HG03571 (cell line): ENCODE measurements around the gene POU2F2.
"Not testable (repeated sequence)": the region's sequence is repeated elsewhere in the genome, so short reads cannot be mapped to it uniquely, and the experiment has no call there.

Experiments used
- ATAC-seq: cut with Tn5 transposase; IDR thresholded peaks from one replicate; pipeline ENCODE4 v1.9.1; 2021; ENCODE audit not compliant: unreplicated experiment

The POU2F2 gene

DNA sequence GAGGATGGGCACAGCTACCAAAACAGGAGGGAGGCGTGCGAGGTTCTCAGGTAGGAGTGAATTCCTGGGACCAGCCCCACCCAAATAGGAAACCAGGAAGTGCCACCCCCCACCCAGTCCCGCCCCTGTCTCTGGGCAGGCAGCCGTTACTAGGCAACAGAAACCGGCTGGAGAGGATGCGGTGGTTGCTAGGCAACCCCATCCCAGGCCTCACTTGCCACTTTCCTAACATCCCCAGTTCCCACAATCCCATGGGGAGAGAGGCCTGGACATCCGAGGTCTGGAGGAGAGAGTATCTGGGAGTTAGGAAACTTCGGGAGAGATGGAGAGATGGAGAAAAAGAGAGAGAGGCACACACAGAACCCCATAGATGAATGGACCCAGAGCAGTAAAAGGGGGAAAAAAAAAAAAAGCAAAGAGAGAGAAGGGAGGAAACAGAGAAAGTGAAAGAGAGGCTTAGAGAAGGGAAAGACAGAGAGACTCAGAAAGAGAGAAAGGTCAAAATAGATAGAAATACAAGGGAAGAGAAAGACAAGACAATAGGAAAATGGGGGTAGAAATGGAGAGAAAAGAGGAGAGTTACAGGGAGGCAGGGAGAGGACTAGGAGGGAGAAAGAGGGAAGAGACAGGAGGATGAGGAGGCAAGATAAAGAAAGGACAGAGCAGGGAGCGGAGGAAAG, 66.0 kb downstream of the POU2F2 start:
- no peak for ATAC-seq

DNA sequence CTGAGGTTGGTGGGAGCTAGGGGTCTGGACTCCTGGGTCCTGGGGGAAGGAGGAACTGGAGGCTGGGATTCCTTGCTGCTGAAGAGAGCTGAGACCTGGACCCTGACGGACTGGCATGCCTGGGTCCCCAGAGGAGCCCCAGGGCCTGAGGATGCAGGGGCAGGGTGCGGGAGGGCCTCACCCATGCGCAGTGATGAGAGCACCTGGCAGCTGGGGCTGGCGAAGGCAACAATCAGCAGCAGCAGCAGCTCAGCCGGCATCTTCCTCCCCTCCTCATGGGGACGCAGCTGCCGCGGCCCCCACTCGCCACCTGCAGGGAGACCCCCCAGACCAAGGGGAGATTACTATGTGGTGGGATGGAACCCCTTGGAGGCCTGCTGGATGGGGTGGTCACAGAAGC, 66.7 kb downstream of the POU2F2 start:
- no peak for ATAC-seq

DNA sequence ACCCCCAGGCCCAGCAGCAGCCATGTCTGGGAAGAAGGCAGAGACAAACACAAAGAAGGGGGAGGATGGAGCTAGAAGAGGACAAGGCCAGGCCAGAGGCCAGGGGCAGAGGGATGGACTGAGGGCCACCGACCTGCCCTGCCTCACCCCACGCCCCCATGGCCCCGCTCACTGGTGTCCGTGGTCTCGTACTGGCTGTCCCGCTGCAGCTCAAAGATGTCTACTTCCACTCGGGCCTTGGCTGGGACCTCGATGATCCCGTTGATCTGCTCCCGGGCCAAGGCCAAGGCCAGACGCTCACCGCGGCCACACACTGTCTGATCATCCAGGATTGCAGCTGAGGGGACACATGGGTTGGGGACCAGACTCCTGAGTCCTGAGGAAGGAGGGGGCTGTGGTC, 67.2 kb downstream of the POU2F2 start:
- no peak for ATAC-seq

DNA sequence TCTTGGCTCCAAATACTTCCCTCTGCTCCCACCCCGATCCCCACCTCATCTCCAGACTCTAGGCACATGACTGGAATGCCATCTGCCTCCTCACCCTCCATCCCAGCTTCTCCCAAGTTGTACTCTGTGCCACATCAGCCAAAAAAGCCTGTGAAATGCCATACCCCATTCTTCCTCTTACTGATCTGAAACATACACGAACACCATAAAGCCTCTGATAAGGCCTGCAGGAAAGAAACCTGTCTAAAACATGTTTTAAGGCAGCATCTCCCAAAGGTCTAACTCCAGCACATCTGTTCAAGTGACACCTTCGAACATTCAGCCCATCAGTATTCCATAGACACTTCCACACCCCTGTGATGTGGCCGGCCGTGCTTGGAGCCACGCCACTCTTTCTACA, 67.8 kb downstream of the POU2F2 start:
- no peak for ATAC-seq

DNA sequence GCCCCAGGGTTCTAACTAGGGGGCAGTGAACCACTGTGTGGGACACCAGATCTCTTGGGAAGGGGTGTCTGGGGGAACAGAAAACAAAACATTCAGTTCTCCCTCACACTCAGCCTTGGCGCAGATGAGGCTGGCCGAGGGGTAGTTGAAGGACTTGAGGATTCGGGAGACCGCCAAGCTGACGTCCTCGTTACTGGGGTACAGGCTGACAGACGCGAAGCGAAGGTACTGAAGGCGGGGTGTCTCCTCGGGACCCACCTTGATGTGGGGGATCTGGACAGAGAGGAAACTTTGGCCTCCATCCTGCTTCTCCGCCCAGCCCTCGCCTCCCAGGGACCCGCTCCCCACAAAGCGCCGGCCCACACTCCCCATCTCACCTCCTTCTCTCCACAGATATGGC, 69.9 kb downstream of the POU2F2 start:
- no peak for ATAC-seq

DNA sequence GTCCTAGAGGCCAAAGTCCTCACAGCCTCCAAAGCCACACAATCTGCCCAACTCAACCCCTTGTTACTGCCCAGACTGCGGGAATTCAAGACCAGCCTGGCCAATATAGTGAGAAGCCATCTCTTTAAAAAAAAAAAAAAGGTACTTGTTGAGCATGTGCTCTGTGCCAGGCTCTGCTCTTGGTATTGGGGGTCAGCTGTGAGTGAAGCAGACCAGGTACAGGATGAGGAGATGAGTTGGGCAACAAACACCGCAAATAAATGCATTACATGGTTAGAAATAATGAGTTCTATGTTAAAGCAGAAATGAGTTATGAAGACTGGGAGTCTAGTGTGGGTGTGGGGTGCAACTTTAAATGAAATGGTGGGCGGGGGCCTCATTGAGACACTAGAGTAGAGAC, 72.1 kb downstream of the POU2F2 start:
- ATAC-seq = no peak

DNA sequence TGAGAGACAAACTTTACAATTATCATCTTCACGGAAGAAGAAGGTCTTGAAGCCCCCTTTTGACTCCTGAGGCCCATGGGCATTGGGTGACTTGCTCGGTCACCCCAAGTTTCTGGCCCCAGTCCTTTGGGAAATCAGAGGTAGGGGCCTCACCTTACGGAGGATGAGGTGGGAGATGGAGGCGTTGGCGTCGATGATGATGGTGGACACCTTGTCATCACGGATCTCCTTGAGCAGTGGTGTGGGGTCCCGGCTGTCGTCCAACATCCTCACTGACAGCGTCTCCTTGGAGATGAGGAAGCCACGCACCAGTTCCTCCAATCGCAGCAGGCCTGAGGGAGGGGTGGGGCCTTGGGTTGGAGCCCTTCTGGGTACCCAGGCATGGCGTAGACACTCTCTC, 73.0 kb downstream of the POU2F2 start:
- no peak for ATAC-seq

DNA sequence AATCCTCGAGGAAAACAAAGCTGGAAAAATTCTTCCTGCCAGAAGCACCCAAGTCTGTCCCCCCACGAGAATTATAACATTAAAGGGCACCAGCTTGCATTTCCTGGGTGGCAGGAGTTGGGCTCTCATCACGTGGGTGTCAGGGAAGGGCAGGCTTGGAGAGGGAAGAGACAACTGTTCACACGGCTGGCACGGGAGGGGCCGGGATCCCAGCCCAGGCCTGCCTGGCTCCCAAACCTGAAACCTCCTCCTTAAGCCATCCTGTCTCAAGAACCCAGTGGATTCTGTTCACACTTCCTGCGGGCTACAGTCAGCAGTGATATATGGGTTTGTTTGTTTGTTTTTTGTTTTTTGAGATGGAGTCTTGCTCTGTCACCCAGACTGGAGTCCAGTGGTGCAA, 74.4 kb downstream of the POU2F2 start:
- no peak for ATAC-seq

DNA sequence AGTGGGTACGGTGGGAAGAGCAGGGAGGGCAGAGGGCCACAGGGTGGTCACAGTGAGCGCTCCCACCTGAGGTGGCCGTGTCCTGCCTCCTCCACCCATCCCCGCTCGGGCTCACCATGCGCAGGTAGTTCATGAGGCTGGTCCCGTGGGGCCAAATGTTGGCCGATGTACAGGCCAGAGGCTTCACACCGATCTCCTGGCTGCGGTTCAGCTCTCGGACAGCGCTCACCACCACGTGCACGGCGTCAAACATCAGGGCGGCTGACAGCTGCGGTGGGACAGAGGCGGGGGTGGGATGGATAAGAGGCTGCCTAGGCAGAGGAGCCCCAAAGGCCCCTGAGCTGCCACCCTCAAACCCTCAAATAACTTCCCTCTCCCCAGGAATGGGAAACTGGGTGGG, 78.0 kb downstream of the POU2F2 start:
- no peak for ATAC-seq

DNA sequence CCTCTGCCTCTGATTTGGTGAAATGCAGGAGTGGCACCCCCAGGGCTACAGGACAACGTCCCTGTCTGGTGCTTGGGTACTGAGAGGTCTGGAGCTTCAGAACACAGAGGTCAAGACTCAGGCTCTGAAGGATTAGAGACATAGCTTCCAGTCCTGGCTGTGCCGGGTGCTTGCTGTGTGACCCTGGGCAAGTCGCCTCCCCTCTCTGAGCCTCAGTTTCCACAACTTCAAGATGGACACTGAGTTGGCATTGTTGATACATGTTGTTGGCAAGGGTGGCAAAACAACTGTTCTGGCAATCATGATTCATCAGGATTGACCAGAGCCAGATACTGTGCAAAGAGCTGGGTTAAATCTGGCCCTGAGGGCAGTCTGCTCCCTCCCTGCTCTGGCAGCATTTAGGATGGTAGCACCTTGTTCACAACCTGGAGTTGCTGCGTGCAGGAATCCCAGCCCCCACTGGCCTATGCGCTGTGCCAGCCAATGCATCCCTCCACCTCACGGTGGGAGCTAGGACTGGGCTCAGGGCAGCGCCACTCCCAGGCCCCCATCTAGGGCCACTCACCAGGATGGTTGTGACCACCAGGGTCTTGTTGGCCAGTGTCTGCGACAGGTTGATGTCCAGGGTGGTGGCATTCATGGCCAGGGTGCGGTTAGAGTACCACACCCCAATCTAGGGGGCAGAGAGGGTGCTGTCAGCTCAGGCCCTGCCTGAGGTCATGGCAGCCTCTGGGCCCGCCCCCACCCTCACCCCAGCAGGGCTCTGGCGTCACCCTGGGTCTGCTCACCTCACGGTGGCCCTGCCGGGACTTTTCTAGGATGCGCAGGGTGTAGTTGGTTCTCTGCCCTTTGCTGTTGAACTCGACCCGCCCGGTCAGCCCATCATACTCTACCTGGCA, 79.0 kb downstream of the POU2F2 start:
- ATAC-seq = no peak

DNA sequence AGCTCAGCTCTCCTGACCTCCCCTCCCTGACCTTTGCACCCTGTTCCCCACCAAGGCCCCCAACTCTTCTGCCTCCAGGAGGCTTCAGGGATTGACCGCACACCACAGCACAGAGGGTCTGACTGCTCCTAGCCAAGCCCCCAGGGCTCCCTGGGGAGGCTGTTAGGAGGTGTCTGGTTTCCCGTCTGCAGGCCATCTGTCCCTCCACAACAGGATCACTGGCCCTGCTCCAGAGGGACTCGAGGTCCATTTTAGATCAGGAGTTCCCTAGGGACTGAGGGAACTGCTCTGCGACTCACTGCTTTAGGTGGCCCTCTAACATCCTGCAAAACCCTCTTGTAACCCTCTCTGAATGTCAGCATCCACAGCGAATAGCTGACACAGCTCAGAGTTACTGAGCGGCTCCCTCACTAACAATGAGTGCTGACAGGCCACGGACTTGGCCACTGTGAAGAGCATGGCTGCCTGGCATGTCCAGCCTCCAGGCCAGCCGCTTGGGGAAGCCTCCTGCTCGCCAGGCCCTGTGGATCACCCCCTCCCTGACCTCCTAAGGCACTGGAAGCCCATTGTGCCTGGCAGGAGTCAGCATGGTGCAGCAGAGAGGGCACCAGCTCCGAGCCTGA, 79.9 kb downstream of the POU2F2 start:
- ATAC-seq = no peak

DNA sequence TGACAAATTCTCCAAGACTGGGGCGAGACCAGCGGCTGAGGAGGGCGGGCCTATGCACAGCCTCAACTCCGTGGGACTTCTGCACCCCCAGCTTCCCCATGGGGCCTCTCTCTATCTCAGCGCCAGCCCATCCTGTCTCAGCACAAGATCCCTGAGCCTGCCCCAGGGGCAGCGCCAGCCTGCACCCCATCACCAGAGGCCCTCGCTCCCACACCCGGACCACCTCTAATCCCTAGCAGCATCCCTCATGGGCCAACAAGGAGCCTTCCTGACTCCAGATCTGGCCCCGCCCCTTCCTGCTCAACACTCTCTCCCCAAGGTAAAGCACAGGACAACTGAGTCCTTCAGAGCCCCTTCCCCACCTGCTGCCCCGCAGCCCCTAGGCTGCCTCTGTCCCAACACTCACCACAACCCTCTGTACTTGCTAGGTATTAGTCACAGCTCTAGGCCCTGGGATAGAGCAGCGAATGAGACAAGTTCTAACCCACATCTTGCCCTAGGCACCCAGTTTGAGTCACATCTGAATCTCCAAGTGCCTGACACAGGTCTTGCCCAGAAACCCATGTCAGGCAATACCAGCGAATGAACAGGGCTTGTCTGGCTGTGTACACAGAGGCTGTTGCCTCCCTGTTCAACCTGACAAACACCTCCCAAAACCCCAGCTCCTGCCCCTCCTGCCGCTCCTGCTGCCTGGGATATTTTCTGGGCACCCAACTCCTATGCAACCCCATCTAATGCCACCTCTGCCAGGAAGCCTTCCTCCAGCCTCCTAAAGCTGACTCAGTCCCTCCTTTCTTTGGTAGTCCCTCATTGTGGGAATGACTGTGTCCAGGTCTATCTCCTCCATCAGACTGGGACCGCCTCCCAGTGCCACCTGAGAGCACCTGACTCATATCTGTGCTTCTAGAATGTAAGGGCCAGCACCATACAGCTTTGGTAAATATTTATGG, 80.8 kb downstream of the POU2F2 start:
- ATAC-seq = no peak

DNA sequence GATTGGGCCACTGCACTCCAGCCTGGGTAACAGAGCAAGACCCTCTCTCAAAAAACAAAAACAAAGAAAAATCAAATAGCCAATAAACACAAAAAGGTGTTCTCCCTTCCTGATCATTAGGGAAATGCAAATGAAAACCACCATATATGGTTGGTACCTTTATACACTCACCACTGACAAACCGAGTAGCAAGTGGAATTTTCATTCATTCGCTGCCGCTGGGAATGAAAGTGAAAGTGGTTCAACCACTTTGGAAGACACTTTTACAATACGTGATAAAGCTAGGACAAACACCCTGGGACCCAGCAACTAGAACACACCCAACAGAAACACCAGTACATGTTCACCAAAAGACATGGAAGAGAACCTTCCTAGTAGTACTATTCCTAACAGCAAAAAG, 83.3 kb downstream of the POU2F2 start:
- no peak for ATAC-seq

DNA sequence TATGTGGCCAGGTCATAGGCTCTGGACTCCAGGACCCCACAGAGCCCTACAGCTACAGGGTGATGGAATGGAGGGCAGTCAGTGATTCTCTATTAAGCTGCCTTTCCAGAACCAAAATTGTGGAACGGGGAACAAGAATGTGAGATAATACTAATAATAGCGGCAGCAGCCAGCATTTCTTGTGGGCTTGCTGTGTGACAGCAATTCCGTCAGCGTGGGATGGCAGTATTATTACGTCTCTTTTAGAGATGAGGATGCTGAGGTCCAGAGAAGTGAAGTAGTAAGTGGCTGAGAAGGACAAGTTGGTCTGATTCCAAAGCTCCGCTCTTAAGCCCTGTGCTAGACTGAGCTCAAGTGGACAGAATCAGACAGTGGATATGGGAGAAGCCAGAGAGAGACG, 86.7 kb downstream of the POU2F2 start:
- ATAC-seq = no peak

DNA sequence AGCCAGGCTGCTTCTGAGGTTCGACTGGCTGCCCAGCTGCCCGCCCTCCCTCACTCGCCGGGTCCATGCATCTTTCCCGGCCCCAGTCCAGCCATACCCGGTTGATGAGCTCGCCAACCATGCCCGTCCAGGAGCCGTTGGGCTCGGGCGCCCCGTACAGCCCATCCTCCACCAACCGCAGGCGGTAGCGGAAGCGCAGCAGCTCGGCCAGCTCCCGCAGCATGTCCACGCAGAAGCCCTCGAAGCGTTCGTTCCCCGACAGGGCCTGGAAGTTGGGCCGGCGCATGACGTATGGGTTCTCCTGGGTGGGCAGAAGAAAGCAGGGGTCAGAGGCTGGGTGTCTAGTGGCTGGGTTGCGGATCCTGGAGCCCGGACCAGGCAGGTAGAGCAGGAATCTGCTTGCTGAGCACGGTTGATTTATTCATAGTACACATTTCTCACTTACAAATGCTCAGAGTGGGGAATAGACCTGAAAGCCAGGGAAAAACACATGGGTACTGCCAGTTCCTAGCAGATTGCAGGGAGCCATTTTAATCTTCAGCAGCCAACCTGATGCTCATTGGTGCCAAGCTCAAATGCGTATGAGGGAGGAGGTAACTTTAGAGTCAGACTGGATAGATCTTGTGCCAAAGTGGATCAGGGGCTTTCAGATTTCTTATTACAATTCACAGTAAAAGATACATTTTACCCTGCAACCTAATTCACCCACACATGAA, 89.6 kb downstream of the POU2F2 start:
- no peak for ATAC-seq

DNA sequence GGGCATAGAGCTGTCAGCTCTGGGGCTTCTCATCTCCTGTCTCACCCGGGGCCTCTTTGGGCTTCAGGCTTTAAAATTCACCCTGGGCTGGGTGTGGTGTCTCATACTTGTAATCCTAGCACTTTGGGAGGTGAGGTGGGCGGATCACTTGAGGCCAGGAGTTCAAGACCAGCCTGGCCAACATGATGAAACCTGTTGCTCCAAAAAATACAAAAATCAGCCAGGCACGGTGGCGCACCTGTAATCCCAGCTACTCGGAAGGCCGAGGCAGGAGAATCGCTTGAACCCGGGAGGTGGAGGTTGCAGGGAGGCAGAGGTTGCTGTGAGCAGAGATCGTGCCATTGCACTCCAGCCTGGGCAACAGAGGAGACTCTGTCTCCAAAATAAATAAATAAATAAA, 91.8 kb downstream of the POU2F2 start:
- not testable (repeated sequence) for ATAC-seq

DNA sequence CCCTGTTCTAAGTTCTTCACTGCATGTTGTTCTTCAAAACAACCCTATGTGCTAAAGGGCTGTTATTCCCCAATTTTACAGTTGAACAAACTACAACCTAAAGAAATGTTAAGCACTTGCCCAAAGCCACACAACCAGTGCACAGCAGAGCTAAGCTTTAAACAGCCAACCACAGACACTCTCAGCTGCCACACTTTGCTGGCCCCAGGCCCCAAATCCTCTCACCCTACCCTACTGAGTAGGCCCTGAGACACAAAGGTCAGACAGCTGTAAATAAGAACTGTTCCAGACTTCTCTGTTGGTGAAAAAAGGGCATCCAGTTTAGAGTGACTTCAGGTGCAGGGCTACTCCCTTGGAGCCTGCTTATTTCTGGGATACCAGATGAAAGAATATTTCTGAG, 92.2 kb downstream of the POU2F2 start:
- ATAC-seq = no peak

DNA sequence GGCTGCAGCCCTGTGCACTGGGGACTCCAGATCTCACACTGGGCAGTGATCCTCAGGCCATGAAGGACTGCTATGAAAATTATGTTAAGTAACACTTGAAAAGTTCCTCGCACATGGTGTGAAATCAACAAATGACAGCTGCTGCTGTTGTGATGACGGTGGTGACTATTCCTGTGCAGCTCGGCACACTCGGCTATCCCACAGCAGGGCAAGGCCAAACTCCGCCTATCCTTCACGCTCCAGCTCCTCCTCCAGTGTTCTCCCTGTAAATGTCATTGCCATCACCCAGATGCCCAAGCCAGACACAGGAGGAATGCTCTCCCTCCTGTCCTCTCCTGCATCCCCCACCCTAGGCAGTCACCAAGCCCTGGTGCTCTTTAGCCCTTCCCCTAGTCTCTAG, 93.6 kb downstream of the POU2F2 start:
- no peak for ATAC-seq

DNA sequence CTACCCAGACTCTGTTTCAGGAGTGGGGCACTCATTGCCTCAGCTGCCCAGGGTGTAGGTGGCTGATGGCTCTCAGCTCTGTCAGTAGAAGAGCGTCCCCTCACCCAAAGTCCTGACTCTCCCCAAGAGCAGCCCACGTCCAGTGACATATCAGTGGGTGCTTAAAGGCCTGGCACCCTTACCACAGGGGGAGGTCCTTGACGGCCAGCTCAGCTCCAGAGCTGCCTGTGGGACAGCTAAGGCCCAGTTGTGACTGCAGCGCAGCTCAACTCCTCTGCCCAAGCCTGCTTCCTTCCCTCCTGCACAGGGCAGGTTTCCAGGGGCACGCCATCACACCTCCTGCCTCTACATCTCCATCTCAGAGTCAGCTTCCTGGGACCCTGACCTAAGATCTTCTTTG, 94.6 kb downstream of the POU2F2 start:
- no peak for ATAC-seq
